RWPE2 (cell line): ENCODE measurements around the gene TRIM61.
"Not testable (repeated sequence)": the region's sequence is repeated elsewhere in the genome, so short reads cannot be mapped to it uniquely, and the experiment has no call there.

Experiments
- ATAC-seq: fragments of 200-7000 bp; cut with Tn5 transposase; 3 replicates; pipeline ENCODE4 v1.9.1; 2021; ENCODE audit warnings: low read depth
- DNase-seq: peaks from one replicate; pipeline ENCODE4 v3.0.0-alpha.2; 2020; ENCODE audit warnings: low spot score
- H3K27ac ChIP-seq: fragments of 450-650 bp; 2 replicates; pipeline ENCODE4 v1.5.1; 2017; ENCODE audit warnings: mild to moderate bottlenecking; ENCODE audit not compliant: poor library complexity, severe bottlenecking
- H3K27me3 ChIP-seq: fragments of 250-450 bp; sonication (Bioruptor Pico); 2 replicates; pipeline ENCODE4 v1.5.1; 2021; ENCODE audit warnings: mild to moderate bottlenecking, moderate library complexity; ENCODE audit not compliant: insufficient read depth, poor library complexity, severe bottlenecking
- H3K36me3 ChIP-seq: fragments of 250-450 bp; sonication (Bioruptor Pico); 2 replicates; pipeline ENCODE4 v1.5.1; 2020; ENCODE audit warnings: low read depth, mild to moderate bottlenecking, moderate library complexity
- H3K4me1 ChIP-seq: fragments of 250-450 bp; sonication (Bioruptor Pico); 2 replicates; pipeline ENCODE4 v1.5.1; 2021; ENCODE audit warnings: mild to moderate bottlenecking, moderate library complexity; ENCODE audit not compliant: insufficient read depth, poor library complexity, severe bottlenecking
- H3K4me3 ChIP-seq: fragments of 250-450 bp; sonication (Bioruptor Pico); 2 replicates; pipeline ENCODE4 v1.5.1; 2021; ENCODE audit warnings: mild to moderate bottlenecking, moderate library complexity; ENCODE audit not compliant: severe bottlenecking
- H3K9me3 ChIP-seq: fragments of 250-450 bp; sonication (Bioruptor Pico); 2 replicates; pipeline ENCODE4 v1.5.1; 2021; ENCODE audit warnings: mild to moderate bottlenecking, moderate library complexity; ENCODE audit not compliant: severe bottlenecking
- TF ChIP-seq, protein P1 (sequence below): fragments of 450-650 bp; IDR thresholded peaks from one replicate; pipeline ENCODE4 v1.5.1; 2017; ENCODE audit warnings: mild to moderate bottlenecking, moderate library complexity; ENCODE audit not compliant: poor library complexity, severe bottlenecking

Gene TRIM61

GRCh38 chr4:164977243-164978164 is at the start of gene TRIM61:
TRIM61 (minus strand) TSS chr4:164977657; CDS start chr4:164970002, 7,655 bp downstream.
- H3K4me3 ChIP-seq: no peak within 1 kb of the TSS
- ATAC-seq: no peak

GRCh38 chr4:165025782-165026181 is 48.3 kb upstream of the TRIM61 start:
- ATAC-seq, H3K9me3 ChIP-seq, H3K36me3 ChIP-seq, H3K27ac ChIP-seq, H3K4me1 ChIP-seq, DNase-seq, H3K27me3 ChIP-seq, H3K4me3 ChIP-seq: not testable (repeated sequence)

More at GRCh38 chr4:164977243-164978164, at the start of gene TRIM61:
- Histone ChIP-seq H3K9me3 (no peaks in the 10 kb centered on the region), H3K4me1 (no peaks in the 10 kb centered on the region), H3K27ac (no peak within 1 kb of the TSS), H3K27me3 (no peaks in the 10 kb centered on the region), H3K36me3 (no peaks in the 10 kb centered on the region)
- TF ChIP-seq, protein P1, sequence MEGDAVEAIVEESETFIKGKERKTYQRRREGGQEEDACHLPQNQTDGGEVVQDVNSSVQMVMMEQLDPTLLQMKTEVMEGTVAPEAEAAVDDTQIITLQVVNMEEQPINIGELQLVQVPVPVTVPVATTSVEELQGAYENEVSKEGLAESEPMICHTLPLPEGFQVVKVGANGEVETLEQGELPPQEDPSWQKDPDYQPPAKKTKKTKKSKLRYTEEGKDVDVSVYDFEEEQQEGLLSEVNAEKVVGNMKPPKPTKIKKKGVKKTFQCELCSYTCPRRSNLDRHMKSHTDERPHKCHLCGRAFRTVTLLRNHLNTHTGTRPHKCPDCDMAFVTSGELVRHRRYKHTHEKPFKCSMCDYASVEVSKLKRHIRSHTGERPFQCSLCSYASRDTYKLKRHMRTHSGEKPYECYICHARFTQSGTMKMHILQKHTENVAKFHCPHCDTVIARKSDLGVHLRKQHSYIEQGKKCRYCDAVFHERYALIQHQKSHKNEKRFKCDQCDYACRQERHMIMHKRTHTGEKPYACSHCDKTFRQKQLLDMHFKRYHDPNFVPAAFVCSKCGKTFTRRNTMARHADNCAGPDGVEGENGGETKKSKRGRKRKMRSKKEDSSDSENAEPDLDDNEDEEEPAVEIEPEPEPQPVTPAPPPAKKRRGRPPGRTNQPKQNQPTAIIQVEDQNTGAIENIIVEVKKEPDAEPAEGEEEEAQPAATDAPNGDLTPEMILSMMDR: no peak
- no peak for DNase-seq

GRCh38 chr4:165019995-165020394 is 42.5 kb upstream of the TRIM61 start:
- not testable (repeated sequence) for H3K4me3 ChIP-seq, H3K4me1 ChIP-seq, H3K27me3 ChIP-seq, DNase-seq, ATAC-seq, H3K9me3 ChIP-seq, H3K36me3 ChIP-seq, H3K27ac ChIP-seq

GRCh38 chr4:165016971-165017370 is 39.5 kb upstream of the TRIM61 start:
- H3K4me3 ChIP-seq: no peak overlapping the region
- H3K27me3 ChIP-seq: no peaks in the 10 kb centered on the region
- TF ChIP-seq, protein P1: no peak
- H3K36me3 ChIP-seq: no peaks in the 10 kb centered on the region
- no peaks in the 10 kb centered on the region for H3K4me1 ChIP-seq
- no peak for DNase-seq
- no peaks in the 10 kb centered on the region for H3K9me3 ChIP-seq
- peak; percentile 48 for ATAC-seq
- no peak overlapping the region for H3K27ac ChIP-seq

- no peak overlapping the region for H3K27ac ChIP-seq
- ATAC-seq (no peak), DNase-seq (no peak)
- H3K9me3 ChIP-seq: no peaks in the 10 kb centered on the region
- H3K36me3 ChIP-seq: no peaks in the 10 kb centered on the region
- H3K4me3 ChIP-seq: no peak overlapping the region
- H3K27me3 ChIP-seq: no peaks in the 10 kb centered on the region
- no peaks in the 10 kb centered on the region for H3K4me1 ChIP-seq
- TF ChIP-seq, protein P1: no peak
These were observed 36.2 kb upstream of the TRIM61 start for GRCh38 chr4:165013691-165014090.

- TF ChIP-seq, protein P1: no peak
- peak; percentile 29; the same call in 1 of the 3 replicates for ATAC-seq
These were observed 33.9 kb upstream of the TRIM61 start for GRCh38 chr4:165011403-165011802.

More at GRCh38 chr4:165011403-165011802, 33.9 kb upstream of the TRIM61 start:
- Histone ChIP-seq H3K4me3 (no peak overlapping the region), H3K27ac (no peak overlapping the region), H3K4me1 (no peaks in the 10 kb centered on the region), H3K27me3 (no peaks in the 10 kb centered on the region), H3K36me3 (no peaks in the 10 kb centered on the region), H3K9me3 (no peaks in the 10 kb centered on the region)
- no peak for DNase-seq
